Aorta (tissue), 5 donors: ENCODE results near the gene PPM1E. TPM values are rescaled to one million over a fixed set of nuclear protein-coding genes. Genes with fewer than 3 reads are reported as not detected.
"Not testable (repeated sequence)": the region's sequence is repeated elsewhere in the genome, so short reads cannot be mapped to it uniquely, and the experiment has no call there.

ENCODE experiments used
- ATAC-seq: fragments of 200-7000 bp; cut with Tn5 transposase; one replicate; pipeline ENCODE4 v1.9.1; 2022; ENCODE audit warnings: moderate library complexity; ENCODE audit not compliant: low FRiP score
- DNase-seq, 2 donors: peaks; one replicate each; pipeline ENCODE4 v3.0.0-alpha.2; 2020
- H3K27ac ChIP-seq, 2 donors: one replicate each; pipeline ENCODE4 v1.5.1; 2013; ENCODE audit warnings: low read length in 2 of 2, mild to moderate bottlenecking in 2 of 2, moderate library complexity in 2 of 2, control low read depth in 1 of 2, inconsistent platforms in 1 of 2, low read depth in 1 of 2
- H3K27me3 ChIP-seq, 2 donors: one replicate each; pipeline ENCODE4 v1.6.1; 2013; ENCODE audit warnings: control low read depth in 1 of 2, low read length in 1 of 2, mild to moderate bottlenecking in 1 of 2, moderate library complexity in 1 of 2; ENCODE audit not compliant: insufficient read depth in 2 of 2, control insufficient read depth in 1 of 2
- H3K36me3 ChIP-seq, 2 donors: one replicate each; pipeline ENCODE4 v1.6.1; 2013; ENCODE audit warnings: control low read depth in 1 of 2, low read length in 1 of 2, mild to moderate bottlenecking in 1 of 2; ENCODE audit not compliant: insufficient read depth in 2 of 2, control insufficient read depth in 1 of 2
- H3K4me1 ChIP-seq, 2 donors: one replicate each; pipeline ENCODE4 v1.6.1; 2013; ENCODE audit warnings: low read length in 2 of 2, control low read depth in 1 of 2, mild to moderate bottlenecking in 1 of 2, moderate library complexity in 1 of 2; ENCODE audit not compliant: insufficient read depth in 2 of 2, control insufficient read depth in 1 of 2
- H3K4me3 ChIP-seq, 2 donors: one replicate each; pipeline ENCODE4 v1.5.1; 2013; ENCODE audit warnings: low read length in 2 of 2, control low read depth in 1 of 2, mild to moderate bottlenecking in 1 of 2
- H3K9me3 ChIP-seq: one replicate; pipeline ENCODE4 v1.6.1; 2013; ENCODE audit warnings: mild to moderate bottlenecking, low read length; ENCODE audit not compliant: control insufficient read depth
- WGBS, 2 donors: extraction: QIAGEN DNeasy Blood & Tissue Kit; methylation state at CpG; one replicate each; pipeline ENCODE4 v1.1.7; 2013; 5-methylcytosine and 5-hydroxymethylcytosine counted together
- intact Hi-C, 2 donors: fragments of 100-400 bp; cut with DNase I; formaldehyde crosslinking; loops; one replicate each; pipeline versions ENCODE4 v1.14.2 to v1.15.0; 2022
- polyA plus RNA-seq, 2 donors: library from polyadenylated mRNA; stranded (reverse); fragments of 200-250 nt; gene quantifications; one replicate each; pipeline ENCODE4 v1.2.3, GENCODE V29; 2013
- total RNA-seq, 2 donors: library from RNA; stranded (reverse); fragmentation: NEBNext Ultra II Directional; extraction: Animal tissue kit (Norgen Biotek cat#: 25700); gene quantifications; one replicate each; pipeline ENCODE4 v1.2.1, GENCODE V29; 2021
- donor health status: healthy with polysubstance abuse.
- donor health status: Bipolar disorder and iron deficiency.
- donor health status: DM: no; HTN: no; CAD: no.
- donor health status: DM: no; HTN: no; CAD: no.
- donor health status: DM: yes; HTN: yes; CAD: no.

PPM1E gene
- total and polyA plus RNA-seq, 4 donors = 0.06 to 0.21 TPM; not detected in 2

GRCh38 chr17:58788199-58788598, 32.5 kb downstream of the PPM1E start:
- Histone ChIP-seq H3K4me3 (no peak overlapping the region), H3K27me3 (no peaks in the 10 kb centered on the region), H3K4me1 (no peaks in the 10 kb centered on the region), H3K9me3 (no peaks in the 10 kb centered on the region), H3K27ac (no peak overlapping the region), H3K36me3 (no peaks in the 10 kb centered on the region)
- intact Hi-C loops = no loop called here
- 84 to 89% methylated on average over 7 of the region's 7 CpGs for WGBS, 2 donors
- DNase-seq = no peak
- ATAC-seq = no peak

GRCh38 chr17:58789160-58789559, 33.5 kb downstream of the PPM1E start:
- intact Hi-C loops = no loop called here
- Histone ChIP-seq H3K27me3 (no peaks in the 10 kb centered on the region), H3K27ac (no peak overlapping the region), H3K36me3 (no peaks in the 10 kb centered on the region), H3K4me3 (no peak overlapping the region), H3K4me1 (no peaks in the 10 kb centered on the region), H3K9me3 (no peaks in the 10 kb centered on the region)
- no peak for ATAC-seq
- DNase-seq = no peak
- WGBS, 2 donors = 69 to 71% methylated on average over 3 of the region's 3 CpGs

DNA sequence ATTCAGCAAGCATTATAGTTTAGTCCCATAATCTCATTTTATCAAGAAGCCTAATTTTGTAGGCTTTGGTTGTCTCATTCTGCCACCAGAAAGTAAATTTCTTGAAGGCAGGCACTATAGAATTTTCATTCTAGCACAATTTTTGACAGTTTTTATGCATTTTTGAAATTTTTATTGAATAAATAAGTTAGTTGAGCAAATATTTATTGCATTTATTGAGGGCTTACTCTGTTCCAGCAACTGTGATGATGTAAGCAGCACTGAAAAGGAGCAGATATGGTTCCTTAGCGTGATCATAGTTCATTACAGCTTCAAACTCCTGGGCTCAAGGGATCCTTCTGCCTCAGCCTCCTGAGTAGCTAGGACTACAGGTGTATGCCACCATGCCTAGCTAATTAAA, 34.2 kb downstream of the PPM1E start:
- Histone ChIP-seq H3K4me1 (no peaks in the 10 kb centered on the region), H3K27ac (no peak overlapping the region), H3K27me3 (no peaks in the 10 kb centered on the region), H3K9me3 (no peaks in the 10 kb centered on the region), H3K36me3 (no peaks in the 10 kb centered on the region), H3K4me3 (no peak overlapping the region)
- WGBS, 2 donors = 78 to 92% methylated on average over 1 of the region's 1 CpG
- DNase-seq = no peak
- no peak for ATAC-seq
- intact Hi-C loops = no loop called here

DNA sequence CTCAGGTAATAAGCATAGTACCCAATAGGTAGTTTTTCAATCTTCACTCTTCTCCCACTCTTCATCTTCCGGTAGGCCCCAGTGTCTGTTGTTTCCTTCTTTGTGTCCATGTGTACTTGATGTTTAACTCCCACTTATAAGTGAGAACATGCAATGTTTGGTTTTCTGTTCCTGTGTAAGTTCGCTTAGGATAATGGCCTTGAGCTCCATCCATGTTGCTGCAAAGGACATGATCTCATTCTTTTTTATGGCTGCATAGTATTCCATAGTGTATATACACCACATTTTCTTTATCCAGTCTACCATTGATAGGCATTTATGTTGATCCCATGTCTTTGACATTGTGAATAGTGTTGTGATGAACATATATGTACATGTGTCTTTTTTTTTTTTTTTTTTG, 38.9 kb downstream of the PPM1E start:
- DNase-seq, H3K9me3 ChIP-seq, H3K27ac ChIP-seq, H3K36me3 ChIP-seq, H3K4me3 ChIP-seq, intact Hi-C loops, H3K27me3 ChIP-seq, H3K4me1 ChIP-seq, ATAC-seq: not testable (repeated sequence)
- WGBS, 2 donors = 90% methylated on average over 2 of the region's 2 CpGs

- DNase-seq = no peak
- Histone ChIP-seq H3K27me3 (no peaks in the 10 kb centered on the region), H3K36me3 (no peaks in the 10 kb centered on the region), H3K27ac (no peak overlapping the region), H3K4me3 (no peak overlapping the region), H3K9me3 (no peaks in the 10 kb centered on the region), H3K4me1 (no peaks in the 10 kb centered on the region)
- intact Hi-C loops = no loop called here
- WGBS, 2 donors = 71 to 75% methylated on average over 1 of the region's 1 CpG
- ATAC-seq = no peak
These were observed 46.5 kb downstream of the PPM1E start for GRCh38 chr17:58802188-58802587.

DNA sequence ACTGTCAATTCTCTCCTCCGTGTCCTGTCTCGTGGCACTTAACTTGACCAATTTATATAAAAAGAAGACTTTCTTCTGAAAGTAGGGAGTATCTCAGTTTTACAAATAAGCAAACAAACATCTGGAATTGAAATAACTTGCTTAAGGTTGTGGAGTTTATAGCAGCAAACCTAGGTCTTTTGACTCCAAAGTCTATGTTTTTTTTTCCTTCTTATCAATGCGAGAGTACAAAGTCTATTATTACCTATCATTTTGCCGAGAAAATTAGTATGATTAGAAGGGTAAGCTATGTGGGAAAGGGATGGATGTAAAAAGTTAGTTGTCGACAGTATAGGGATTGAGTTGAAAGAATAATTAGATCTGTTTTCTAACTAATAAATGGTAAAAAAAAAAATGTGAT, 50.4 kb downstream of the PPM1E start:
- ATAC-seq = no peak
- intact Hi-C loops = no loop called here
- Histone ChIP-seq H3K4me1 (no peaks in the 10 kb centered on the region), H3K36me3 (no peaks in the 10 kb centered on the region), H3K27ac (no peak overlapping the region), H3K27me3 (no peaks in the 10 kb centered on the region), H3K9me3 (no peaks in the 10 kb centered on the region), H3K4me3 (no peak overlapping the region)
- DNase-seq = no peak
- WGBS, 2 donors = 79 to 87% methylated on average over 5 of the region's 5 CpGs

- intact Hi-C loops = no loop called here
- no peaks in the 10 kb centered on the region for H3K9me3 ChIP-seq
- ATAC-seq (no peak), DNase-seq (no peak)
- no peaks in the 10 kb centered on the region for H3K27me3 ChIP-seq
- no peak overlapping the region for H3K27ac ChIP-seq
- WGBS, 2 donors = 76 to 79% methylated on average over 5 of the region's 5 CpGs
- H3K4me1 ChIP-seq = no peaks in the 10 kb centered on the region
- H3K4me3 ChIP-seq = no peak overlapping the region
- H3K36me3 ChIP-seq = no peaks in the 10 kb centered on the region
These were observed 53.2 kb downstream of the PPM1E start for GRCh38 chr17:58808609-58809563.

DNA sequence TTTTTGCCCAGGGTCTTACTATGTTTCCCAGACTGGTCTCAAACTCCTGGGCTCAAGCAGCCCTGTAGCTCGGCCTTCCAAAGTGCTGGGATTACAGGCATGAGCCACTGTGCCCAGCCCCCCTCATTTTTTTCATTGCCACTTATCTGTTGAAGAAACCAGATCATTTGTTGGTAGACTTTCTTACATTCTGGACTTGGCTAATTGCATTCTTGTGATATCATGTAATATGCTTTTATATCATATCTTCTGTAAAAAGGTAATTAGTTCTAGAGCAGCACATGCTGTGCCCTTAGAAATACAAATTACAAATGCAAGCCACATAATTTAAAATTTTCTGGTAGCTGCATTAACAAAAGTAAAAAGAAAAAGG, 53.9 kb downstream of the PPM1E start:
- Histone ChIP-seq H3K27me3 (no peaks in the 10 kb centered on the region), H3K4me3 (no peak overlapping the region), H3K27ac (no peak overlapping the region), H3K36me3 (no peaks in the 10 kb centered on the region), H3K9me3 (no peaks in the 10 kb centered on the region), H3K4me1 (no peaks in the 10 kb centered on the region)
- DNase-seq (no peak), ATAC-seq (no peak)
- intact Hi-C loops = no loop called here
- WGBS, 2 donors = 48 to 67% methylated on average over 1 of the region's 1 CpG

DNA sequence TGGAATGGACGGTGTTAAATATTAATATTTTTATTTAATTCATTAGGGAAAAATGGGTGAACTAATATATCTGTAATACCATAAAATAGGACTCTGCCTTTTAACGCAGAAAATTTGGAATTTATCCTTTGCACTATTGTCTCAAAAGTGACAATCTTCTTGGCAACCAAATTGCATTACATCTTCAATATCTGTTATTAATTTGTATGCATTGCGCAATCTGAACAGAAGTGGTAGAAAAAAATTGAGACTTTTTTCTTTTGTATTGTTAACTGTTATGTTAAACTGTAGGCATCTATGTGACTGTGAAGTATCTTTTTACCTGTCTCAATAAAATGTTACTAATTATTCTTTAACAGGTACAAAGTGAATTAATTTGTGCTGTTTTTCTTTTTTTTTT, 55.6 kb downstream of the PPM1E start:
- Histone ChIP-seq H3K27me3 (no peaks in the 10 kb centered on the region), H3K27ac (no peak overlapping the region), H3K4me3 (no peak overlapping the region), H3K4me1 (no peaks in the 10 kb centered on the region), H3K9me3 (no peaks in the 10 kb centered on the region), H3K36me3 (no peaks in the 10 kb centered on the region)
- 92 to 93% methylated on average over 3 of the region's 3 CpGs for WGBS, 2 donors
- DNase-seq (no peak), ATAC-seq (no peak)
- intact Hi-C loops = no loop called here
